SU-DHL-6 (cell line): Measurements from ENCODE around the gene NFIC.

Source experiments
- CTCF ChIP-seq: fragments of 200-600 bp; sonication (generic); IDR thresholded peaks from one replicate; pipeline ENCODE4 v1.5.1; 2017; ENCODE audit warnings: antibody characterized with exemption, mild to moderate bottlenecking, low read length, moderate library complexity; ENCODE audit not compliant: insufficient read depth, poor library complexity, severe bottlenecking
- EZH2phosphoT487 ChIP-seq: fragments of 200-600 bp; sonication (generic), shearing (Covaris generic); conservative IDR thresholded peaks from 2 replicates; pipeline ENCODE4 v1.6.1; 2018; ENCODE audit warnings: mild to moderate bottlenecking, antibody characterized with exemption, low read length, moderate library complexity, mixed read lengths

GRCh38 chr19:3411636-3412035, 45.3 kb downstream of the NFIC start:
- no peak for TF ChIP-seq CTCF
- TF ChIP-seq EZH2phosphoT487 = no peak
